DND-41 (cell line): Measurements from ENCODE around the gene AGPAT4.

ENCODE experiments used
- ATAC-seq: fragments of 200-7000 bp; cut with Tn5 transposase; 3 replicates; pipeline ENCODE4 v1.9.1; 2021; ENCODE audit warnings: low read depth; ENCODE audit not compliant: insufficient read depth
- DNase-seq: peaks from one replicate; pipeline ENCODE4 v3.0.0-alpha.2; 2020
- H2AFZ ChIP-seq: 2 replicates; pipeline ENCODE4 v1.6.0; 2012; ENCODE audit warnings: low read depth, low read length
- H3K27ac ChIP-seq: 2 replicates; pipeline ENCODE4 v1.5.1; 2012; ENCODE audit warnings: low read length, inconsistent platforms
- H3K27me3 ChIP-seq: fragments of 200-600 bp; sonication (generic); 2 replicates; pipeline ENCODE4 v1.6.0; 2012; ENCODE audit warnings: low read length, mild to moderate bottlenecking, inconsistent platforms; ENCODE audit not compliant: insufficient read depth, poor library complexity
- H3K36me3 ChIP-seq: 2 replicates; pipeline ENCODE4 v1.5.1; 2012; ENCODE audit warnings: low read length, inconsistent platforms; ENCODE audit not compliant: insufficient read depth
- H3K4me1 ChIP-seq: 2 replicates; pipeline ENCODE4 v1.5.1; 2012; ENCODE audit warnings: mild to moderate bottlenecking, low read length; ENCODE audit not compliant: insufficient read depth
- H3K4me2 ChIP-seq: 2 replicates; pipeline ENCODE4 v1.6.0; 2012; ENCODE audit warnings: mild to moderate bottlenecking, moderate library complexity, low read length, inconsistent platforms; ENCODE audit not compliant: insufficient read depth
- H3K4me3 ChIP-seq, 2 experiments: fragments of 200-600 bp in 1 of 2; shearing (Covaris generic) in 1 of 2; 2 replicates each; pipeline ENCODE4 v1.5.1; 2012 to 2016; ENCODE audit warnings: inconsistent platforms in 2 of 2, low read length in 2 of 2, mild to moderate bottlenecking in 2 of 2, low read depth in 1 of 2, moderate library complexity in 1 of 2
- H3K79me2 ChIP-seq: 2 replicates; pipeline ENCODE4 v1.6.0; 2012; ENCODE audit warnings: low read length, inconsistent platforms; ENCODE audit not compliant: insufficient read depth
- H3K9ac ChIP-seq: 2 replicates; pipeline ENCODE4 v1.6.0; 2012; ENCODE audit warnings: low read depth, mild to moderate bottlenecking, inconsistent platforms, low read length, moderate library complexity
- H3K9me3 ChIP-seq: 2 replicates; pipeline ENCODE4 v1.5.1; 2012; ENCODE audit warnings: low read length, moderate library complexity, mild to moderate bottlenecking, inconsistent platforms; ENCODE audit not compliant: insufficient read depth, severe bottlenecking
- H4K20me1 ChIP-seq: 2 replicates; pipeline ENCODE4 v1.6.0; 2012; ENCODE audit warnings: low read length; ENCODE audit not compliant: insufficient read depth
- EZH2 ChIP-seq: IDR thresholded peaks from 3 replicates; pipeline ENCODE4 v1.6.1; 2012; ENCODE audit warnings: borderline replicate concordance, low read depth, mild to moderate bottlenecking, moderate library complexity, low read length, inconsistent platforms; ENCODE audit not compliant: severe bottlenecking
- TF ChIP-seq, protein P1 (sequence below): IDR thresholded peaks from 2 replicates; pipeline ENCODE4 v1.5.1; 2012; ENCODE audit warnings: borderline replicate concordance, low read length, moderate library complexity, mild to moderate bottlenecking; ENCODE audit not compliant: poor library complexity, severe bottlenecking; ENCODE audit errors: extremely low read depth

Gene AGPAT4

DNA sequence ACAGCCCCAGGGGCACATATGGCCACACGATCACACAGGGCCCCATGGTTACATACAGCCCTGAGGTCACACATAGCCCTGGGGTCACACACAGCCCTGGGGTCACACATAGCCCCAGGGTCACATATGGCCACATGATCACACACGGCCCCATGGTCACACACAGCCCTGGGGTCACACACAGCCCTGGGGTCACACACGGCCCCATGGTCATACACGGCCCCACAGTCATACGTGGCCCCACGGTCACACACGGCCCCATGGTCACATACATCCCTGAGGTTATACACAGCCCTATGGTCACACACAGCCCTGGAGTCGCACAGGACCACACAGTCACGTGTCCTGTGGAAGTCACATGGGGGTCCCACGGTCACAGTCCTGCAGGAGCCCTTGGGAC lies 120.1 kb downstream of the AGPAT4 start:
- no peaks in the 10 kb centered on the region for H4K20me1 ChIP-seq
- H3K9ac ChIP-seq: no peak overlapping the region
- TF ChIP-seq EZH2: no peak
- TF ChIP-seq, protein P1, sequence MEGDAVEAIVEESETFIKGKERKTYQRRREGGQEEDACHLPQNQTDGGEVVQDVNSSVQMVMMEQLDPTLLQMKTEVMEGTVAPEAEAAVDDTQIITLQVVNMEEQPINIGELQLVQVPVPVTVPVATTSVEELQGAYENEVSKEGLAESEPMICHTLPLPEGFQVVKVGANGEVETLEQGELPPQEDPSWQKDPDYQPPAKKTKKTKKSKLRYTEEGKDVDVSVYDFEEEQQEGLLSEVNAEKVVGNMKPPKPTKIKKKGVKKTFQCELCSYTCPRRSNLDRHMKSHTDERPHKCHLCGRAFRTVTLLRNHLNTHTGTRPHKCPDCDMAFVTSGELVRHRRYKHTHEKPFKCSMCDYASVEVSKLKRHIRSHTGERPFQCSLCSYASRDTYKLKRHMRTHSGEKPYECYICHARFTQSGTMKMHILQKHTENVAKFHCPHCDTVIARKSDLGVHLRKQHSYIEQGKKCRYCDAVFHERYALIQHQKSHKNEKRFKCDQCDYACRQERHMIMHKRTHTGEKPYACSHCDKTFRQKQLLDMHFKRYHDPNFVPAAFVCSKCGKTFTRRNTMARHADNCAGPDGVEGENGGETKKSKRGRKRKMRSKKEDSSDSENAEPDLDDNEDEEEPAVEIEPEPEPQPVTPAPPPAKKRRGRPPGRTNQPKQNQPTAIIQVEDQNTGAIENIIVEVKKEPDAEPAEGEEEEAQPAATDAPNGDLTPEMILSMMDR: no peak
- no peaks in the 10 kb centered on the region for H3K36me3 ChIP-seq
- no peak overlapping the region for H3K4me2 ChIP-seq
- DNase-seq: no peak
- H3K9me3 ChIP-seq: no peaks in the 10 kb centered on the region
- H3K27ac ChIP-seq: no peak overlapping the region
- H3K4me1 ChIP-seq: no peaks in the 10 kb centered on the region
- H2AFZ ChIP-seq: no peak overlapping the region
- H3K27me3 ChIP-seq: no peaks in the 10 kb centered on the region
- no peak for ATAC-seq
- no peak overlapping the region for H3K4me3 ChIP-seq
- no peaks in the 10 kb centered on the region for H3K79me2 ChIP-seq

GRCh38 chr6:161152907-161153662 lies 120.8 kb downstream of the AGPAT4 start:
- DNase-seq (no peak), ATAC-seq (0 out of 3 replicates have a peak, but pooled peaks have one; percentile 22)
- Histone ChIP-seq H3K4me3 (no peak overlapping the region), H2AFZ (no peak overlapping the region), H3K79me2 (no peaks in the 10 kb centered on the region), H3K27ac (no peak overlapping the region), H4K20me1 (no peaks in the 10 kb centered on the region), H3K9ac (no peak overlapping the region), H3K9me3 (no peaks in the 10 kb centered on the region), H3K27me3 (no peaks in the 10 kb centered on the region), H3K4me1 (no peaks in the 10 kb centered on the region), H3K36me3 (no peaks in the 10 kb centered on the region), H3K4me2 (no peak overlapping the region)
- no peak for TF ChIP-seq EZH2
- TF ChIP-seq, protein P1: peak; percentile 46

- TF ChIP-seq EZH2: no peak
- TF ChIP-seq, protein P1: no peak
- H3K9ac ChIP-seq: no peak overlapping the region
- H3K79me2 ChIP-seq: no peaks in the 10 kb centered on the region
- H3K27ac ChIP-seq: no peak overlapping the region
- DNase-seq: no peak
- no peak overlapping the region for H2AFZ ChIP-seq
- H3K4me2 ChIP-seq: no peak overlapping the region
- no peak for ATAC-seq
- no peak overlapping the region for H3K4me3 ChIP-seq
- H3K9me3 ChIP-seq: no peaks in the 10 kb centered on the region
- no peaks in the 10 kb centered on the region for H3K4me1 ChIP-seq
- H4K20me1 ChIP-seq: no peaks in the 10 kb centered on the region
- no peaks in the 10 kb centered on the region for H3K27me3 ChIP-seq
- no peaks in the 10 kb centered on the region for H3K36me3 ChIP-seq
Measured at GRCh38 chr6:161152527-161152862, 121.4 kb downstream of the AGPAT4 start.
